Esophagus squamous epithelium (tissue), 5 donors: ENCODE measurements around the gene TSC1. TPM values are rescaled to one million over a fixed set of nuclear protein-coding genes. Genes with fewer than 3 reads are reported as not detected.

Experiments
- DNase-seq: peaks from one replicate; lab custom pipeline; 2025; lab: John Stamatoyannopoulos, UW
- H3K27ac ChIP-seq, 4 donors: fragments of 200-600 bp; sonication (generic); one replicate each; pipeline ENCODE4 v1.5.1; 2016 to 2019; ENCODE audit warnings: mild to moderate bottlenecking in 1 of 4
- H3K27me3 ChIP-seq, 4 donors: fragments of 200-600 bp; sonication (generic); 1 replicate in 3 of 4; 2 replicates in 1 of 4; pipeline versions ENCODE4 v1.5.1 to v1.6.0; 2017 to 2021; ENCODE audit warnings: antibody characterized with exemption in 1 of 4
- H3K36me3 ChIP-seq, 3 donors: fragments of 200-600 bp; sonication (generic); one replicate each; pipeline ENCODE4 v1.5.1; 2016 to 2019
- H3K4me1 ChIP-seq, 3 donors: fragments of 200-600 bp; sonication (generic); one replicate each; pipeline ENCODE4 v1.5.1; 2017 to 2019
- H3K4me3 ChIP-seq, 4 donors: fragments of 200-600 bp; sonication (generic); 1 replicate in 3 of 4; 2 replicates in 1 of 4; pipeline ENCODE4 v1.5.1; 2016 to 2019; ENCODE audit warnings: mild to moderate bottlenecking in 2 of 4, moderate library complexity in 1 of 4
- H3K9me3 ChIP-seq, 3 donors: fragments of 200-600 bp; sonication (generic); one replicate each; pipeline ENCODE4 v1.5.1; 2016 to 2019
- CTCF ChIP-seq, 6 experiments: fragments of 450-650 bp in 4 of 6; fragments of 200-600 bp in 2 of 6; sonication (generic) in 2 of 6; IDR thresholded peaks; one replicate each; pipeline ENCODE4 v1.5.1; 2016 to 2019; ENCODE audit warnings: antibody characterized with exemption in 6 of 6, mild to moderate bottlenecking in 4 of 6, moderate library complexity in 4 of 6
- POLR2A ChIP-seq, 4 donors: fragments of 450-650 bp; IDR thresholded peaks; one replicate each; pipeline ENCODE4 v1.6.1; 2017; ENCODE audit warnings: antibody characterized with exemption in 4 of 4, mild to moderate bottlenecking in 4 of 4, moderate library complexity in 3 of 4
- WGBS, 2 donors: methylation state at CpG; one replicate each; pipeline ENCODE4 v1.1.5; 2018; 5-methylcytosine and 5-hydroxymethylcytosine counted together
- intact Hi-C: fragments of 100-400 bp; cut with DNase I; formaldehyde crosslinking; loops from one replicate; pipeline ENCODE4 v1.15.0; 2022
- total RNA-seq, 4 donors: library from RNA; depleted of rRNA; stranded (reverse); fragments of >200 nt; gene quantifications; one replicate each; pipeline ENCODE4 v1.1.0, GENCODE V29; 2016
- donor health status: DM: yes; HTN: yes; CAD: no.

Gene TSC1
- total RNA-seq, 4 donors from 2014 or later: 18.8 to 38.7 (median 25.7) TPM

- TF ChIP-seq POLR2A (IDR thresholded peaks at IDR 0.05) (no peak), CTCF (IDR thresholded peaks at IDR 0.05) (no peak)
- Histone ChIP-seq H3K9me3 (peaks cover 0 to 6% (median 4%) of the 10 kb centered on the region in 3 donors), H3K4me1 (peaks cover 0 to 16% (median 9%) of the 10 kb centered on the region in 3 donors), H3K27me3 (no peaks in the 10 kb centered on the region), H3K27ac (no peak overlapping the region), H3K4me3 (no peak overlapping the region), H3K36me3 (no peaks in the 10 kb centered on the region)
- WGBS, 2 donors: 54 to 77% methylated on average over 3 to 4 of the region's 4 CpGs
- intact Hi-C loops: no loop called here
- no peak for DNase-seq
These were observed 5.3 kb upstream of the TSC1 start for GRCh38 chr9:132949709-132950108.

- Histone ChIP-seq H3K4me1 (peaks cover 5 to 21% (median 9%) of the 10 kb centered on the region in 3 donors), H3K4me3 (no peak overlapping the region), H3K36me3 (no peaks in the 10 kb centered on the region), H3K9me3 (no peaks in the 10 kb centered on the region), H3K27ac (no peak overlapping the region), H3K27me3 (no peaks in the 10 kb centered on the region)
- no peak for DNase-seq
- intact Hi-C loops: no loop called here
- TF ChIP-seq POLR2A (IDR thresholded peaks at IDR 0.05) (no peak), CTCF (IDR thresholded peaks at IDR 0.05) (no peak)
- WGBS, 2 donors: 75 to 80% methylated on average over 16 to 18 of the region's 18 CpGs
These were observed 4.2 kb upstream of the TSC1 start for GRCh38 chr9:132948482-132949050.

DNA sequence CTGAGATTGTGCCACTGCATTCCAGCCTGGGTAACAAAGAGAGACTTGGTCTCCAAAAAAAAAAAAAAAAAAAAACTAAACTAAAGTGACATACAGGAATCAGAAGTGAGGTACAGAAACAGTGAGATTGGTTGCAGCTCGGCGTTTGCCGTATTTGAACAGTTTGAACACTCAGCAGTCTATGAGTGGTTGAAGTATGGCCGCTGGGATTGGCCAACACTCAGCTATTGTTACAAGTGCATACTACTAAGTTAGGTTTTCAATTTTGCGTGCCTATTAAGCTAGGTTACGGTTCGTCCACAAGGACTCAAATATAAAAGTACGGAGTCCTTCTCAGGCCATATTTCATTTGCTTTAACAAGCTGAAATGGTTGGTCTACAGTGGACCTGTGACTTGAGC lies 3.3 kb upstream of the TSC1 start:
- no peaks in the 10 kb centered on the region for H3K36me3 ChIP-seq
- no peaks in the 10 kb centered on the region for H3K9me3 ChIP-seq
- peaks cover 9 to 29% (median 17%) of the 10 kb centered on the region in 3 donors for H3K4me1 ChIP-seq
- H3K4me3 ChIP-seq: no peak overlapping the region
- no peak for DNase-seq
- no peaks in the 10 kb centered on the region for H3K27me3 ChIP-seq
- 85 to 87% methylated on average over 8 of the region's 8 CpGs for WGBS, 2 donors
- H3K27ac ChIP-seq: no peak overlapping the region
- intact Hi-C loops: no loop called here
- no peak for TF ChIP-seq CTCF (IDR thresholded peaks at IDR 0.05)
- TF ChIP-seq POLR2A (IDR thresholded peaks at IDR 0.05): no peak

- whole genome bisulfite sequencing, 2 donors: 73 to 84% methylated on average over 5 to 6 of the region's 7 CpGs
- peaks cover 9 to 39% (median 22%) of the 10 kb centered on the region in 3 donors for H3K4me1 ChIP-seq
- no peak for TF ChIP-seq CTCF (IDR thresholded peaks at IDR 0.05)
- TF ChIP-seq POLR2A (IDR thresholded peaks at IDR 0.05): no peak
- H3K4me3 ChIP-seq: no peak overlapping the region
- intact Hi-C loops: no loop called here
- no peak for DNase-seq
- no peak overlapping the region for H3K27ac ChIP-seq
- H3K9me3 ChIP-seq: no peaks in the 10 kb centered on the region
- H3K27me3 ChIP-seq: no peaks in the 10 kb centered on the region
- no peaks in the 10 kb centered on the region for H3K36me3 ChIP-seq
These were observed 2.3 kb upstream of the TSC1 start for GRCh38 chr9:132946631-132947295.

- Histone ChIP-seq H3K27ac (no peak overlapping the region), H3K27me3 (no peaks in the 10 kb centered on the region), H3K4me1 (peaks cover 9 to 42% (median 22%) of the 10 kb centered on the region in 3 donors), H3K4me3 (no peak overlapping the region), H3K36me3 (no peaks in the 10 kb centered on the region), H3K9me3 (no peaks in the 10 kb centered on the region)
- WGBS, 2 donors: 42 to 53% methylated on average over 3 of the region's 3 CpGs
- intact Hi-C loops: no loop called here
- DNase-seq: no peak
- TF ChIP-seq CTCF (IDR thresholded peaks at IDR 0.05) (no peak), POLR2A (IDR thresholded peaks at IDR 0.05) (no peak)
These were observed 1.8 kb upstream of the TSC1 start for GRCh38 chr9:132946211-132946610.
